HG02623 (cell line): ENCODE data around the gene RBBP8.
A peak's percentile ranks its signal among the peaks of the same experiment; 100 is the strongest.

Experiments
- ATAC-seq: cut with Tn5 transposase; IDR thresholded peaks from one replicate; pipeline ENCODE4 v1.9.1; 2021; ENCODE audit warnings: moderate library complexity; ENCODE audit not compliant: unreplicated experiment

RBBP8 gene

GRCh38 chr18:23058746-23059415 lies 125.8 kb downstream of the RBBP8 start:
- ATAC-seq = no peak

DNA sequence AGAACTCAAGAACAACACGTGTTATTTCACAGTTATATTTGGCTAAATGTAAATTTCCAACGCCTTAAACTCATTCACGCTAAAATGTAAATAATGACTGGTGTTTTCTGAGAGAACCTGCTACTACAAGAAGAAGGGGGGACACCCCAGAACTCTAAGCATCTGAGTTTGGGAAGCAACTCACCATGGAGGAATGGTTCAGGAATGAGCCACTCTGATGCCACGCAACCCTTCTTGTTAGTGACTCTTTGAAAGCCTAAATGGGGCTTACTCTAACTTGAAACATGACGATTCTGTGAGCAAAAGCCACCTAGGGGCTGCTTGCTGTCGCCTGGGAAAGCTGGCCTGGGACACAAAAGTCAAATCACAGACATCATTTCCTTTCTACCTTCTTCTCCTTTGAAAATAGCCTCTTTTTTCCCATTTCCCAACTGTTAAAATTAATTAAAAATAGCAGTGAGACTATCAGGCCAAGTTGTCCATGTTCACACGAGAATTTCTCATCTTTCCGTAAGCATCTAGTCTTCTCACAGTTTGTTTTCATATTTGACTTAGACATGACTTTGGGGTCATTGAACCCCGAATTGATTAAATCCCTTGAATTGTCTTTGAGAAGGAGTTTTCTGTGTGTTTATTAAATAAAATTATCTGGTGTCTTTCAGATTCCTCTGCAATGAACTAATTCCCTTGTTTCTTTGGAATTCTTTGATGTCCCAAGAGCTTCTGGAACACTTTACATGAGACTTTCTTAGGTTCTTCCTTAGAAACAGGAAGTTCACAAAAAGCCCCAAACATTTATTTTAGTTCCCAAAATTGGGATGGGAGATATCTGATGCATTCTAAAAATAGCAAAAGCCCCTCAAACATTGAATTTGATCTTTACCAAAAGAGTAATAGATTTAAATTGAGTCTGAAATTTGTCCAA lies 126.7 kb downstream of the RBBP8 start:
- no peak for ATAC-seq

DNA sequence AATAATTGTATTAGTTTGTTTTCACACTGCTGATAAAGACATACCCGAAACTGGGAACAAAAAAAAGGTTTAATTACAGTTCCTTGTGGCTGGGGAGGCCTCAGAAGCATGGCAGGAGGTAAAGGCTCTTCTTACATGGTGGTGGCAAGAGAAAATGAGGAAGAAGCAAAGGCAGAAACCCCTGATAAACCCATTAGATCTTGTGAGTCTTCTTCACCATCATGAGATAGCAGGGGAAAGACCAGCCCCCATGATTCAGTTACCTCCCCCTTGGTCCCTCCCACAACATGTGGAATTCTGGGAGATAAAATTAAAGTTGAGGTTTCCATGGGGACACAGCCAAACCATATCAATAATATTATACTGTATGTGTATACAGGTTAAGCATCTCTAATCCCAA lies 128.9 kb downstream of the RBBP8 start:
- ATAC-seq = no peak

GRCh38 chr18:23063502-23063901 lies 130.4 kb downstream of the RBBP8 start:
- ATAC-seq = no peak

- ATAC-seq = no peak
Observed at GRCh38 chr18:23065234-23065806, 132.2 kb downstream of the RBBP8 start.

- ATAC-seq = no peak
Observed at GRCh38 chr18:23066060-23066459, 132.9 kb downstream of the RBBP8 start.

DNA sequence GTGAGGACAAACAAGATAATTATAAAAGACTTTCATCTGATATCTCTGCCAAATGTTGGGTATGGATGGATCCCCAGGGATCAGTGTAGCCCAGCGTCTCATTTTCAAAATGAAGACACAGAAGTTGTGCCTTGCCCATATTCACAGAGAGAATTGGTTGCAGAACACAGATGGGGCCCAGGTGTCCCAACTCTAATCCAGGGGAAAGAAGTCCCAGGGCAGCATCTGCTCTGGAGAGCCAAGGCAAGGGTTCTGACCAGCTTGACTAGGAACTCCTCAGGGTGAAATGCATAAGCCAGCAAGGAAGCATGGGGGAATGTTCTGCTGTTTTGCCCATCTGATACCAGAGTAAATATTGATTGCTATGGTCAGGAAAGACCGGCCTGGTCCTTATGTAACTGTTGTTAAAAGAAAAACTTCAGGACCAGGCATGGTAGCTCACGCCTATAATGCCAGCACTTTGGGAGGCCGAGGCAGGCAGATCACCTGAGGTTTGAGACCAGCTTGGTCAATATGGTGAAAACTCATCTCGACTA lies 133.4 kb downstream of the RBBP8 start:
- ATAC-seq = no peak

DNA sequence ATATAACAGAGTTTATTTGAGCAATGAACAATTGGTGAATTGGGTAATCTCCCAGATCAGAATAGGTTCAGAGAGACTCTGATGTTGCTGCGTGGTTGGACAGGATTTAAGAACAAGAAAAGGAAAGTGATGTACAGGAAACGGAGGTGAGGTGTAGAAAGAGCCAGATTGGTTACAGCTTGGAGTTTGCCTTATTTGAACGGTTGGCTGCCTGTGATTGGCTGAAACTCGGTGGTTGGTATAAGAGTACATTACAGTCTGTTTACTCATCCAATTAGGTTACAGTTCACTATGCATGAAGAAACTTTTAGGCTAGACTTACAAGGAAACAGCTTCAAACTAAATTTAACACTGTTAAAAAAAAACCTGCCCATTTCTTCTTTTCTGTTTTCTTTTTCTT lies 134.1 kb downstream of the RBBP8 start:
- ATAC-seq = no peak

DNA sequence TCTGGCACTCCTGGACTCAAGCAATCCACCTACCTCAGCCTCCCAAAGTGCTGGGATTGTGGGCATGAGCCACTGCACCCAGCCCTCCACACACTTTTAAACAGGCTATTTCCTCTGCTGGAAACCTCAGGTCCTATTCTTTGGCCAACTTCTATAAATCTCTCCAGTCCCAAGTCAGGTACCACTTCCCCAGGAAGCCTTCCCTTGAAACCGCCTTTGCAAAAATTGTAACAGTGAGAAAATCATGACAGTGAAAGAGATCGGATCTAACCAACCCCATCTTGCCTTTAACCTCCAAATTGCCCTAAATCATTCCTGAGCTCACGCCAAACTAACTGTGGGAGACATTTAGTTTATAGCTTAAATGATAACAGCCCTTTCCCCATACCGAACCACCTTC lies 134.9 kb downstream of the RBBP8 start:
- ATAC-seq = no peak

DNA sequence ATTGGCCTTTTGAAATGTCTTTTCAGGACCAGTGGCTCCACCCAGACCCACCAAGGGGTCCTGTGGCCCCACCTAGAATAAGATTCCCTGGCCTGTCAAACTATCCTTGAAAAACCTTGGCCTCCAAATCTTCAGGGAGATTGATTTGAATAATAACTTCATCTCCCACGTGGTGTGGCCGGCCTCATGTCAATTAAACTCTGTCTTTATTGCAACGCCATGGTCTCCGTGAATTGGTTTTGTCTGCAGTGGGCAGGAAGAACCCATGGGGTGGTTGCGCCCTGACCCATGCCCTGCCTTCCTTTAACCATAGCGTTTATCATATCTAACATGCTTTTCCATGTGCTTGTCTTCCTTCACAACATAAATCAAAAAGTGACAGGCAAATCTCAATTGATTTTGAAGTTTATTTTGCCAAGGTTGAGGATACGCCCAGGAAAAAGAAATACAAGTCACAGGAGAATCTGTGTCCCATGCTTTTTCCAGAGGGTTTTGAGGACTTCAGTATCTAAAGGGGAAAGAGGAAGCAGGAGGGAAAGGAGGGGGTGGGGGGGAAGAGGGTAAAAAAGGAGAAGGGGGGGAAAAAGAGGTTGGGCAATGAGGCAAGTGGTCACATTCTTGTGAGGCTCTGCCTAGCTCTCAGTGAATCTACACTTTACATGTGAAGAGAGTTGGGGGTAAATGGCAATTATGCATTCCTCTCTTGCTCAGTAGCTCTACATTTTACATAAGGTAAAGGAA lies 135.6 kb downstream of the RBBP8 start:
- ATAC-seq = no peak

GRCh38 chr18:23069481-23069880 lies 136.4 kb downstream of the RBBP8 start:
- ATAC-seq = no peak

DNA sequence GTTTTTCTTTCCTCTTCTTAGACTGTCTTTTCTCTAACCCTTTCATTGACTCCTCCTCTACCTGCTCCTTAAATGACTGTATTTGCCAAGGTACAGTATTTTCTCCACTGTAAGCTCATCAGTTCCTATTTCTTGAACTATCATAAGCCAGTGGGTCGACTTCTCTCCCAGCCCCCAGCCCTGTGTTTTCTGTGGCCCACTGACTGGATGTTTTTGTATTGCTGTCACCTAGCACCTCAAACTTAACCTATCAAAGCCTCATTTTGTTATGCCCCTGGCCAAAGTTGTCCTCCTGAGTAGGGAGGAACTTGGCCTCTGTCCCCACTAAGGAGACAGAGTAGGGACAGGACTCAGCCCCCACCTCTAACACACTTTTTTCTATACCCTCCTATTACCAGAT lies 136.8 kb downstream of the RBBP8 start:
- no peak for ATAC-seq

DNA sequence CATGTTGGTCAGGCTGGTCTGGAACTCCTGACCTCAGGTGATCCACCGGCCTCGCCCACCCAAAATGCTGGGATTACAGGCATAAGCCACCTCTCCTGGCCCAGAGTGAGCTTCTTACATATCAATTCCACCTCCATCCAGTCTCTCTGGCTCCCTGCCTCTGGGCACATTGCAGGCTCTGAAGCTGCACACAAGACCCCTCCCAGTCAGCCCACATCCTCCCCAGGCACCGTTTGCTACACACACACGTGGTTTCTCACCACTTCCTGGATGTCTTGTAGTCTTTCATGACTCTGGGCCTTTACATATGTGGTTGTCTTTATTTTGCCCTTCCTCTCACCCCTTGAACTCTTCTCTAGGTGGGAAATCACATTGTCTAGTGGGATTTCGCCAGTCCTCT lies 138.2 kb downstream of the RBBP8 start:
- ATAC-seq = peak; percentile 98

GRCh38 chr18:23072079-23072478 lies 139.0 kb downstream of the RBBP8 start:
- no peak for ATAC-seq

DNA sequence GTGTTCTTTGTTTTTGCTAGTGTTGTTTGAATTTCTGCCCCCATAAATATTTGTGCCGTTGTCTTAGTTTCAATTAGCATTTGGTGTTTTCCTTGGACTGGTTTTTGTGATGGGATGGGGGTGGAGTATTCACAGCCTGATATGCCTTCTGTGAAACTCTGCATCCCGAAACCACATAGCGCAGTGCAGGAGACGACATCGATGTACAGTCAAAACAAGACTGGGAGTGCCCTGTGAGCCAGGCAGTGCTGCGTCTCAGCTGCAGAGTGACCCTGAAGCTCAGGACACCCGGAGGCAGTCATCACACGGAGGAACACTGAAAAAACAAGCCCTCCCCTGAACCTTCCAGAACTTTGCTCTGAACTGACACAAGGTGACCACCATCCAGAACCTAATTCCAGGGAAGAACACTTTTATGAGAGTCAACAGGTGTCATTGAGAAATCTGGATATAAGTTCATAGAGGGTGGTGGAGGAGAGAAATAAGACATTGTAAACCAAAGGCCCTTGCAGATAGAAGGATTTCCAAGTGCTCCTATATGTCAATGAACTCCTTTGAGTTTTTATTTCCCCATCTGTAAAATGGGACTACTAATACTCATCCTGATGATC lies 141.0 kb downstream of the RBBP8 start:
- ATAC-seq = no peak
